Parathyroid adenoma (tissue), 2 donors: ENCODE data around the gene ARSK.

ENCODE experiments used
- H2AFZ ChIP-seq: fragments of 300-600 bp; sonication (generic); one replicate; pipeline ENCODE4 v1.7.0; 2017; ENCODE audit warnings: antibody characterized with exemption, mild to moderate bottlenecking
- H3K27ac ChIP-seq: fragments of 300-600 bp; sonication (generic); one replicate; pipeline ENCODE4 v1.7.0; 2017
- H3K27me3 ChIP-seq: fragments of 300-600 bp; sonication (generic); one replicate; pipeline ENCODE4 v1.7.0; 2017; ENCODE audit warnings: low read length; ENCODE audit not compliant: control insufficient read depth, insufficient read depth
- H3K36me3 ChIP-seq: fragments of 300-600 bp; sonication (generic); one replicate; pipeline ENCODE4 v1.7.0; 2017; ENCODE audit warnings: low read length; ENCODE audit not compliant: control insufficient read depth, insufficient read depth
- H3K4me1 ChIP-seq: fragments of 300-600 bp; sonication (generic); one replicate; pipeline ENCODE4 v1.7.0; 2017; ENCODE audit warnings: control low read depth
- H3K4me2 ChIP-seq: fragments of 300-600 bp; sonication (generic); one replicate; pipeline ENCODE4 v1.7.0; 2017; ENCODE audit warnings: low read length
- H3K4me3 ChIP-seq: fragments of 300-600 bp; sonication (generic); one replicate; pipeline ENCODE4 v1.7.0; 2017; ENCODE audit warnings: low read depth, low read length
- H3K79me2 ChIP-seq: fragments of 300-600 bp; sonication (generic); one replicate; pipeline ENCODE4 v1.7.0; 2017; ENCODE audit warnings: control low read depth
- H3K9ac ChIP-seq: fragments of 300-600 bp; sonication (generic); one replicate; pipeline ENCODE4 v1.7.0; 2017; ENCODE audit warnings: mild to moderate bottlenecking
- H3K9me3 ChIP-seq: fragments of 300-600 bp; sonication (generic); one replicate; pipeline ENCODE4 v1.7.0; 2017; ENCODE audit warnings: low read length; ENCODE audit not compliant: control insufficient read depth
- CTCF ChIP-seq: fragments of 300-600 bp; sonication (generic); IDR thresholded peaks from one replicate; pipeline ENCODE4 v1.7.0; 2017; ENCODE audit warnings: antibody characterized with exemption, mild to moderate bottlenecking
- donor health status: primary hyperparathyroidism.

Gene ARSK

GRCh38 chr5:95646569-95647431 lies 91.9 kb downstream of the ARSK start, which contains the start of gene RFESD:
Gene RFESD (plus strand): TSS chr5:95646777. CDS start chr5:95652272, 5,495 bp downstream.
- peak; percentile 29 for TF ChIP-seq CTCF
- Histone ChIP-seq H3K4me1 (peaks cover 11% of the 10 kb centered on the region), H3K9me3 (no peaks in the 10 kb centered on the region), H2AFZ (peak within 1 kb of the TSS; percentile 95), H3K27me3 (no peaks in the 10 kb centered on the region), H3K4me2 (peak within 1 kb of the TSS; percentile 84), H3K4me3 (peak within 1 kb of the TSS; percentile 70), H3K36me3 (no peaks in the 10 kb centered on the region), H3K27ac (peak within 1 kb of the TSS; percentile 97), H3K79me2 (no peaks in the 10 kb centered on the region), H3K9ac (peak within 1 kb of the TSS; percentile 68)

DNA sequence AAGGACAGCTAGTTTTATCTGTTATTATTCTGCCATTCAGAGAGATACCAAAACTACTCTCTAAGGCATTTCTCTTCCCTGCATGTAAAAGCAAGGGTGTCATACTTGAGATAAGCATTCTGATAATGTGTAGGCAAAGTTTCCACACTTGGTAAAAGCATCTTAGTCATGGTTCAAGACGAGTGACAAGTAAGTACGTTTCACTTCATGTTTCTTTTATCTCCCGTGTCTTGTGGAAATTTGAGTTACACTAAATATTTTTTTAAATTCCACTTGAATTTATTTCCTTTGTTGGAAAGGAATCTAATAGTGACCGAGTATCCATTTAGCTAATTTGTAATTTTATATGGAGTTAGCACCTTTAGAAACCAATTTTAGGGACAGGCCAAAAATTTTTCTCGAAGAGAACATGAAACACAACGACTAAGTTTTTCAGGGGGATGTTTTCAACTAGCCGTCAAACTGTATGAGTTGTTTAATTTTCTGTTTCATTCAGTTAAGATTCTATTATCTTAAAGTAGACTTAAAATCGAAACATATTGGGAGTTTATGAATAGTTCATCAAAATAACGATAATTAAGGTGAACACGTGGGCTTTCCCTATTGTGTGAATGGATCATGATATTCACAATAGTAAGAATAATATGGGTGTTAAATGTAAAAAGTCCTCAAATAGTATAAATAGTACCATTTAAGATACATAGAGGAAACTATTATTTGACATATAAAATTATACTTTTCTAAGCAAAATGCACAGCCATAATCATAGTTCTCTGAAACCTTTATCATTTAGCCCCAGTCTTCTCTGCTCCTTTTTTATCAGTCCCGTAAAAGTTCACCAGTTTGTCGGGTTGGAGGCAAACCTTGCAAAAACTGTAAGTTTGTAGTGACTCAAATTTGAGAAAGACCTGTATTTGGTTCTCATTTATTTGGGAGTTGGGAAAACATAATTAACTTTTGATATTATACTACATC lies 93.3 kb downstream of the ARSK start:
- H3K4me2 ChIP-seq: no peak overlapping the region
- peak overlapping the region; percentile 97 for H3K27ac ChIP-seq
- TF ChIP-seq CTCF: no peak
- H2AFZ ChIP-seq: peak overlapping the region; percentile 95
- H3K79me2 ChIP-seq: no peaks in the 10 kb centered on the region
- H3K4me1 ChIP-seq: peaks cover 4% of the 10 kb centered on the region
- H3K4me3 ChIP-seq: no peak overlapping the region
- H3K9me3 ChIP-seq: no peaks in the 10 kb centered on the region
- no peaks in the 10 kb centered on the region for H3K36me3 ChIP-seq
- no peak overlapping the region for H3K9ac ChIP-seq
- no peaks in the 10 kb centered on the region for H3K27me3 ChIP-seq

- H3K9ac ChIP-seq: no peak overlapping the region
- H3K27ac ChIP-seq: no peak overlapping the region
- no peaks in the 10 kb centered on the region for H3K9me3 ChIP-seq
- no peaks in the 10 kb centered on the region for H3K27me3 ChIP-seq
- no peaks in the 10 kb centered on the region for H3K79me2 ChIP-seq
- peaks cover 4% of the 10 kb centered on the region for H3K4me1 ChIP-seq
- H3K36me3 ChIP-seq: no peaks in the 10 kb centered on the region
- H3K4me2 ChIP-seq: no peak overlapping the region
- no peak overlapping the region for H3K4me3 ChIP-seq
- TF ChIP-seq CTCF: no peak
- no peak overlapping the region for H2AFZ ChIP-seq
Measured at GRCh38 chr5:95649274-95649673, 94.4 kb downstream of the ARSK start.

DNA sequence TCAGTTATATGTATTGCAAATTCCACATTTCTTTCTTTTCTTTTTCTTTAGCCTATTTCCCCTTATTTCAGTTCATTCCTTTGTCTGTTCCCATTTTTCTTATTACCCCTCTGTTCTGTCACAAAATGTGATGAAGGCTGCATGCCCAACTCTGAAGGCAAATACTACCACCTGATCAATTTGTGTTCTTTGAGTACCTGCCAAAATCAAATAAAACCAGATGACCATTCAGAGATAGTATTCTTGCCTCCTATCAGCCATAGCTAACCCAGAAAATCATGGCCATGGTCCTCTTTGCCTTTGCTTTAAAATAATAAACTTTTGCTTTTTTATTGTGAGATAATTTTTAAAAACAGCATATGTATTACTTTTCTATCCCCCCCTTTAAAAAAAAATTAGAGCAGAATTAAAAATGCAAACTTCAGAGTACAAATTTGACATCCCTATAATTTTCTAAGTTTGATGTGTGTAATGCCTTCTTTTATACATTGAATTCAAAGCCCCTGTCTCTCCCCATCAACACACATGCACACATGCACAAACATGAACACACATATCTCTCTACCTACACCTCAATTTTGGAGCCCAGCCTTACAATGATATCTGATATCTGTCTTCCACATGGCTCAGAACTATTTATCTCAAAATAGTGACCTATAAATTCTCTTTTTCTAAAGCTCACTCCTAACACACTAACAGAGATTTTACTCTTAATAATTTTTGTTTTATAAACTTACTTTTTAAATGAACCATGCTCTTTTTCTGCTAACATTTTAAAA lies 95.1 kb downstream of the ARSK start:
- no peaks in the 10 kb centered on the region for H3K27me3 ChIP-seq
- peaks cover 4% of the 10 kb centered on the region for H3K4me1 ChIP-seq
- no peaks in the 10 kb centered on the region for H3K79me2 ChIP-seq
- H3K36me3 ChIP-seq: no peaks in the 10 kb centered on the region
- H3K27ac ChIP-seq: no peak overlapping the region
- no peak overlapping the region for H2AFZ ChIP-seq
- no peaks in the 10 kb centered on the region for H3K9me3 ChIP-seq
- no peak for TF ChIP-seq CTCF
- H3K4me3 ChIP-seq: no peak overlapping the region
- no peak overlapping the region for H3K9ac ChIP-seq
- H3K4me2 ChIP-seq: no peak overlapping the region
